H1 (cell line): ENCODE measurements around the gene PMF1. TPM values are rescaled to one million over a fixed set of nuclear protein-coding genes. Genes with fewer than 3 reads are reported as not detected.

Source experiments
- CTCF ChIA-PET: fragments of 300-600 bp; sonication (Branson Sonifier 250); formaldehyde crosslinking; loops from one replicate; lab custom pipeline; 2021; ENCODE audit not compliant: partially characterized antibody; lab: Charles Lee
- POLR2A ChIA-PET: fragments of 300-600 bp; sonication (Branson Sonifier 250); formaldehyde crosslinking; loops from one replicate; lab custom pipeline; 2021; ENCODE audit warnings: inconsistent platforms; ENCODE audit not compliant: partially characterized antibody; lab: Charles Lee
- DNase-seq, 2 experiments: peaks; one replicate each; pipeline versions ENCODE4 v3.0.0 to v3.0.0-alpha.2; 2010 to 2022; ENCODE audit warnings: low spot score in 2 of 2, low read depth in 1 of 2, mixed read lengths in 1 of 2
- FAIRE-seq: peaks from 2 replicates; lab custom pipeline; 2011; peaks lifted over from hg19 to GRCh38; lab: Jason Lieb, UNC
- H2AFZ ChIP-seq: 2 replicates; pipeline ENCODE4 v1.8.1; 2012; ENCODE audit warnings: low read length, inconsistent platforms
- H2AK5ac ChIP-seq: 2 replicates; pipeline ENCODE4 v1.6.1; 2013; ENCODE audit warnings: low read depth, low read length
- H2BK120ac ChIP-seq: replicated peaks from 2 replicates; pipeline ENCODE3; 2013; ENCODE audit warnings: low read depth, low read length, inconsistent platforms
- H2BK12ac ChIP-seq: 2 replicates; pipeline ENCODE4 v1.6.1; 2013; ENCODE audit warnings: low read depth, low read length
- H2BK15ac ChIP-seq: 2 replicates; pipeline ENCODE4 v1.6.1; 2013; ENCODE audit warnings: low read length
- H2BK20ac ChIP-seq: 2 replicates; pipeline ENCODE4 v1.6.1; 2013; ENCODE audit warnings: low read length
- H2BK5ac ChIP-seq: 2 replicates; pipeline ENCODE4 v1.6.1; 2013; ENCODE audit warnings: low read depth, low read length
- H3K14ac ChIP-seq: 2 replicates; pipeline ENCODE4 v1.6.1; 2013; ENCODE audit warnings: inconsistent platforms; ENCODE audit not compliant: insufficient read length
- H3K18ac ChIP-seq: 2 replicates; pipeline ENCODE4 v1.6.1; 2013; ENCODE audit warnings: low read length; ENCODE audit errors: extremely low read depth
- H3K23ac ChIP-seq: 2 replicates; pipeline ENCODE4 v1.6.1; 2013; ENCODE audit warnings: inconsistent platforms; ENCODE audit not compliant: insufficient read length
- H3K23me2 ChIP-seq: 2 replicates; pipeline ENCODE4 v1.6.1; 2013; ENCODE audit warnings: low read depth, low read length
- H3K27ac ChIP-seq: 2 replicates; pipeline ENCODE4 v1.6.1; 2011; ENCODE audit warnings: low read depth, low read length, inconsistent platforms
- H3K27me3 ChIP-seq, 4 experiments: replicated peaks in 1 of 4; 1 replicate in 1 of 4; 2 replicates in 3 of 4; pipeline versions ENCODE4 v1.6.1 to v1.8.1; 2011 to 2013; ENCODE audit warnings: low read length in 3 of 4, mild to moderate bottlenecking in 3 of 4, inconsistent platforms in 2 of 4, mixed read lengths in 2 of 4, moderate library complexity in 1 of 4; ENCODE audit not compliant: control insufficient read depth in 3 of 4, insufficient read depth in 3 of 4; ENCODE audit errors: extremely low read depth in 1 of 4
- H3K36me3 ChIP-seq, 4 experiments: 2 replicates each; pipeline versions ENCODE4 v1.6.1 to v1.8.1; 2011 to 2013; ENCODE audit warnings: mild to moderate bottlenecking in 4 of 4, low read length in 3 of 4, moderate library complexity in 2 of 4, control low read depth in 1 of 4, inconsistent platforms in 1 of 4; ENCODE audit not compliant: insufficient read depth in 4 of 4, control insufficient read depth in 2 of 4
- H3K4ac ChIP-seq: replicated peaks from 2 replicates; pipeline ENCODE3; 2013; ENCODE audit warnings: low read length, low read depth, mixed read lengths, inconsistent platforms; ENCODE audit not compliant: insufficient read length
- H3K4me1 ChIP-seq, 4 experiments: replicated peaks in 1 of 4; 1 replicate in 1 of 4; 2 replicates in 3 of 4; pipeline versions ENCODE4 v1.6.1 to v1.8.1; 2011 to 2013; ENCODE audit warnings: low read length in 3 of 4, inconsistent platforms in 2 of 4, mixed read lengths in 1 of 4; ENCODE audit not compliant: insufficient read depth in 4 of 4, control insufficient read depth in 3 of 4
- H3K4me2 ChIP-seq, 2 experiments: 2 replicates each; pipeline versions ENCODE4 v1.6.1 to v1.8.1; 2011 to 2013; ENCODE audit warnings: low read depth in 2 of 2, low read length in 2 of 2, control low read depth in 1 of 2, inconsistent platforms in 1 of 2, mild to moderate bottlenecking in 1 of 2; ENCODE audit not compliant: insufficient read depth in 1 of 2
- H3K4me3 ChIP-seq, 4 experiments: fragments of 200-600, 300-600 bp in 1 of 4; sonication (generic), shearing (Covaris generic), sonication (Bioruptor Twin) in 1 of 4; 2 replicates each; pipeline versions ENCODE4 v1.5.1 to v1.8.1; 2011 to 2016; ENCODE audit warnings: low read length in 4 of 4, low read depth in 3 of 4, control low read depth in 2 of 4, inconsistent platforms in 2 of 4, mild to moderate bottlenecking in 2 of 4, mixed read lengths in 1 of 4, moderate library complexity in 1 of 4; ENCODE audit not compliant: insufficient read depth in 2 of 4; ENCODE audit errors: extremely low read depth in 1 of 4
- H3K56ac ChIP-seq: replicated peaks from 2 replicates; pipeline ENCODE3; 2013; ENCODE audit warnings: low read depth, mild to moderate bottlenecking, mixed read lengths, low read length, inconsistent platforms; ENCODE audit not compliant: insufficient read length
- H3K79me1 ChIP-seq: 2 replicates; pipeline ENCODE4 v1.6.1; 2013; ENCODE audit warnings: low read depth, low read length, control low read depth
- H3K79me2 ChIP-seq, 2 experiments: 2 replicates each; pipeline versions ENCODE4 v1.6.1 to v1.8.1; 2012 to 2013; ENCODE audit warnings: low read length in 2 of 2, mild to moderate bottlenecking in 2 of 2, inconsistent platforms in 1 of 2; ENCODE audit not compliant: insufficient read depth in 2 of 2, control insufficient read depth in 1 of 2
- H3K9ac ChIP-seq, 4 experiments: replicated peaks in 1 of 4; 1 replicate in 1 of 4; 2 replicates in 3 of 4; pipeline versions ENCODE4 v1.6.1 to v1.8.1; 2011 to 2013; ENCODE audit warnings: low read depth in 3 of 4, low read length in 3 of 4, control low read depth in 2 of 4, mild to moderate bottlenecking in 2 of 4, moderate library complexity in 2 of 4, inconsistent platforms in 1 of 4; ENCODE audit errors: extremely low read depth in 1 of 4
- H3K9me3 ChIP-seq, 2 experiments: 2 replicates each; pipeline versions ENCODE4 v1.6.1 to v1.8.1; 2012 to 2013; ENCODE audit warnings: mild to moderate bottlenecking in 2 of 2, moderate library complexity in 2 of 2, control low read depth in 1 of 2, inconsistent platforms in 1 of 2, low read depth in 1 of 2, low read length in 1 of 2, mixed read lengths in 1 of 2; ENCODE audit not compliant: insufficient read depth in 2 of 2
- H4K20me1 ChIP-seq, 2 experiments: replicated peaks in 1 of 2; 2 replicates each; pipeline versions ENCODE3 to v1.8.1; 2011 to 2013; ENCODE audit warnings: inconsistent platforms in 2 of 2, low read length in 2 of 2, mild to moderate bottlenecking in 1 of 2; ENCODE audit not compliant: insufficient read depth in 2 of 2, control insufficient read depth in 1 of 2
- H4K5ac ChIP-seq: 2 replicates; pipeline ENCODE4 v1.6.1; 2013; ENCODE audit warnings: low read length, low read depth, mixed read lengths, inconsistent platforms; ENCODE audit not compliant: insufficient read length
- H4K8ac ChIP-seq: 2 replicates; pipeline ENCODE4 v1.8.0; 2013; ENCODE audit warnings: mild to moderate bottlenecking, moderate library complexity, low read length, inconsistent platforms; ENCODE audit not compliant: insufficient read depth; ENCODE audit errors: extremely low read depth
- H4K91ac ChIP-seq: replicated peaks from 2 replicates; pipeline ENCODE3; 2013; ENCODE audit warnings: low read length, mixed read lengths, inconsistent platforms; ENCODE audit not compliant: insufficient read length
- ASH2L ChIP-seq: fragments of 200-600, 300-600 bp; sonication (generic); IDR thresholded peaks from one replicate; pipeline ENCODE4 v1.7.1; 2017; ENCODE audit warnings: low read length
- CTBP2 ChIP-seq: IDR thresholded peaks from 2 replicates; pipeline ENCODE4 v1.7.0; 2011; ENCODE audit warnings: borderline replicate concordance, mild to moderate bottlenecking, moderate library complexity, mixed read lengths, low read length; ENCODE audit not compliant: insufficient read depth, insufficient read length
- NANOG ChIP-seq: IDR thresholded peaks from 2 replicates; pipeline ENCODE4 v1.6.1; 2011; ENCODE audit warnings: low read length, low read depth, mild to moderate bottlenecking, inconsistent platforms; ENCODE audit not compliant: insufficient read depth, poor library complexity, severe bottlenecking
- RAD21 ChIP-seq, 2 experiments: IDR thresholded peaks in 1 of 2; conservative IDR thresholded peaks in 1 of 2; 2 replicates each; pipeline ENCODE4 v1.6.1; 2011; ENCODE audit warnings: low read depth in 2 of 2, low read length in 2 of 2, improper control_type of control experiment in 1 of 2, inconsistent platforms in 1 of 2, mild to moderate bottlenecking in 1 of 2, moderate library complexity in 1 of 2
- SIX5 ChIP-seq: IDR thresholded peaks from 2 replicates; pipeline ENCODE4 v1.6.1; 2011; ENCODE audit warnings: mild to moderate bottlenecking, low read depth, low read length
- SP1 ChIP-seq: IDR thresholded peaks from 2 replicates; pipeline ENCODE4 v1.6.1; 2011; ENCODE audit warnings: low read depth, low read length
- TEAD4 ChIP-seq: IDR thresholded peaks from 2 replicates; pipeline ENCODE4 v1.6.1; 2012; ENCODE audit warnings: low read depth, low read length, inconsistent platforms, mixed read lengths
- WGBS, 2 experiments: shearing (Covaris generic) in 1 of 2; methylation state at CpG; one replicate each; pipeline versions ENCODE4 v1.1.6 to v1.1.7; 2013 to 2015; ENCODE audit warnings: low lambda C conversion rate in 2 of 2, mixed read lengths in 2 of 2, inconsistent platforms in 1 of 2, low coverage in 1 of 2, missing lambda C conversion rate in 1 of 2; ENCODE audit not compliant: insufficient replicate concordance in 2 of 2, insufficient coverage in 1 of 2, insufficient read length in 1 of 2; ENCODE audit errors: extremely low coverage in 1 of 2, missing lambda C conversion rate in 1 of 2; 5-methylcytosine and 5-hydroxymethylcytosine counted together
- polyA plus RNA-seq, 7 experiments: library from polyadenylated mRNA; depleted of rRNA in 3 of 7; stranded (reverse) in 5 of 7; unstranded in 2 of 7; fragments of >200 nt in 5 of 7; fragments of 200-250 nt in 2 of 7; gene quantifications; 1 replicate in 5 of 7; 2 replicates in 1 of 7; 4 replicates in 1 of 7; pipeline versions ENCODE4 v1.2.1 to v1.2.3, GENCODE V29; 2011 to 2013; ENCODE audit warnings: missing spikeins in 2 of 7, mixed read lengths in 2 of 7
- total RNA-seq: library from RNA; stranded (reverse); fragmentation: NEBNext Ultra II Directional; extraction: Animal tissue kit (Norgen Biotek cat#: 25700); gene quantifications from 2 replicates; pipeline ENCODE4 v1.2.1, GENCODE V29; 2021
- TF ChIP-seq, protein P1 (sequence below), 3 experiments: IDR thresholded peaks; 1 replicate in 2 of 3; 2 replicates in 1 of 3; pipeline versions ENCODE4 v1.5.1 to v1.6.1; 2011; ENCODE audit warnings: low read length in 3 of 3, mild to moderate bottlenecking in 3 of 3, inconsistent platforms in 2 of 3, low read depth in 1 of 3, moderate library complexity in 1 of 3; ENCODE audit not compliant: insufficient read depth in 1 of 3; ENCODE audit errors: control extremely low read depth in 1 of 3

The PMF1 gene
- total and polyA plus RNA-seq, 2 of the 8 experiments (the other 6 are each of a cell fraction or from before 2014, with no cell fraction given) = 113 to 296 TPM

GRCh38 chr1:156259805-156260204 lies 47.0 kb downstream of the PMF1 start:
- no peak overlapping the region for H3K18ac ChIP-seq
- no peak overlapping the region for H2BK5ac ChIP-seq
- 90% methylated on average over 3 of the region's 3 CpGs; no CpG with 5 or more reads in 1 of the 2 experiments for WGBS, 2 experiments
- no peak overlapping the region for H3K9ac ChIP-seq
- no peak overlapping the region for H3K4me3 ChIP-seq
- DNase-seq (no peak), FAIRE-seq (no peak)
- ChIA-PET POLR2A (interaction anchor here (0.8 to 5.3 kb wide), 15 partner anchors 7 to 67 kb away, joined by 3 to 30 read pairs (median 4); partner anchors contain the start of genes PAQR6, PMF1 and SMG5), CTCF (interaction anchor here (0.7 to 47.2 kb wide), 15 partner anchors 8 to 168 kb away, joined by 3 to 1265 read pairs (median 5); partner anchors contain the start of genes BGLAP, PAQR6 and SEMA4A)
- H4K91ac ChIP-seq = no peak overlapping the region
- no peak overlapping the region for H3K56ac ChIP-seq
- TF ChIP-seq, protein P1, sequence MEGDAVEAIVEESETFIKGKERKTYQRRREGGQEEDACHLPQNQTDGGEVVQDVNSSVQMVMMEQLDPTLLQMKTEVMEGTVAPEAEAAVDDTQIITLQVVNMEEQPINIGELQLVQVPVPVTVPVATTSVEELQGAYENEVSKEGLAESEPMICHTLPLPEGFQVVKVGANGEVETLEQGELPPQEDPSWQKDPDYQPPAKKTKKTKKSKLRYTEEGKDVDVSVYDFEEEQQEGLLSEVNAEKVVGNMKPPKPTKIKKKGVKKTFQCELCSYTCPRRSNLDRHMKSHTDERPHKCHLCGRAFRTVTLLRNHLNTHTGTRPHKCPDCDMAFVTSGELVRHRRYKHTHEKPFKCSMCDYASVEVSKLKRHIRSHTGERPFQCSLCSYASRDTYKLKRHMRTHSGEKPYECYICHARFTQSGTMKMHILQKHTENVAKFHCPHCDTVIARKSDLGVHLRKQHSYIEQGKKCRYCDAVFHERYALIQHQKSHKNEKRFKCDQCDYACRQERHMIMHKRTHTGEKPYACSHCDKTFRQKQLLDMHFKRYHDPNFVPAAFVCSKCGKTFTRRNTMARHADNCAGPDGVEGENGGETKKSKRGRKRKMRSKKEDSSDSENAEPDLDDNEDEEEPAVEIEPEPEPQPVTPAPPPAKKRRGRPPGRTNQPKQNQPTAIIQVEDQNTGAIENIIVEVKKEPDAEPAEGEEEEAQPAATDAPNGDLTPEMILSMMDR (IDR thresholded peaks at IDR 0.05; ENCODE audit: control extremely low read depth in 1 of 3, insufficient read depth in 1 of 3, low read depth in 1 of 3, low read length in 3 of 3) = peak; percentile 20 to 42 (median 33); a peak in 2 of 4 replicates
- TF ChIP-seq TEAD4 (no peak), CTBP2 (no peak), SIX5 (no peak), NANOG (no peak), ASH2L (no peak), RAD21 (IDR thresholded peaks at IDR 0.05 in 1 of 2, conservative IDR thresholded peaks at IDR 0.05 in 1 of 2; ENCODE audit: low read depth in 2 of 2, low read length in 2 of 2) (peak in 1 of 2 experiments; percentile 24; a peak in 1 of 4 replicates), SP1 (no peak)
- no peaks in the 10 kb centered on the region for H3K4me1 ChIP-seq
- H4K20me1 ChIP-seq = peaks cover 0 to 3% of the 10 kb centered on the region in 2 experiments
- peaks cover 52 to 84% (median 75%) of the 10 kb centered on the region in 4 experiments for H3K36me3 ChIP-seq
- no peak overlapping the region for H3K4ac ChIP-seq
- no peak overlapping the region for H2BK120ac ChIP-seq
- no peak overlapping the region for H4K8ac ChIP-seq
- no peak overlapping the region for H3K27ac ChIP-seq
- no peaks in the 10 kb centered on the region for H3K27me3 ChIP-seq
- H3K9me3 ChIP-seq = no peaks in the 10 kb centered on the region
- H3K23me2 ChIP-seq = no peaks in the 10 kb centered on the region
- H2BK12ac ChIP-seq = no peak overlapping the region
- no peak overlapping the region for H2AFZ ChIP-seq
- no peak overlapping the region for H3K14ac ChIP-seq
- no peak overlapping the region for H3K23ac ChIP-seq
- no peak overlapping the region for H2BK20ac ChIP-seq
- no peak overlapping the region for H2BK15ac ChIP-seq
- no peaks in the 10 kb centered on the region for H3K79me2 ChIP-seq
- H2AK5ac ChIP-seq = no peak overlapping the region
- no peaks in the 10 kb centered on the region; the same call in 1 of the 2 replicates for H3K79me1 ChIP-seq
- H4K5ac ChIP-seq = no peak overlapping the region
- H3K4me2 ChIP-seq = no peak overlapping the region
